MM.1S (cell line): ENCODE data around the gene KIF17.

ENCODE experiments used
- CTCF ChIP-seq: fragments of 300-600 bp; sonication (generic); IDR thresholded peaks from 2 replicates; pipeline ENCODE4 v1.5.1; 2016; ENCODE audit warnings: antibody characterized with exemption, low read length, mixed read lengths
- EZH2 ChIP-seq: fragments of 300-600 bp; sonication (generic); optimal IDR thresholded peaks from 2 replicates; pipeline ENCODE3; 2017; ENCODE audit warnings: low read depth, mild to moderate bottlenecking, antibody characterized with exemption, low read length, mixed read lengths

GRCh38 chr1:20703124-20703756 is 14.6 kb downstream of the KIF17 start:
- TF ChIP-seq CTCF (no peak), EZH2 (no peak)
